GM18508 (cell line): ENCODE results near the gene AFF1.
"Not testable (repeated sequence)": the region's sequence is repeated elsewhere in the genome, so short reads cannot be mapped to it uniquely, and the experiment has no call there.

Experiments
- ATAC-seq: cut with Tn5 transposase; IDR thresholded peaks from one replicate; pipeline ENCODE4 v1.9.1; 2021; ENCODE audit warnings: moderate number of reproducible peaks; ENCODE audit not compliant: insufficient read depth, unreplicated experiment

AFF1 gene

GRCh38 chr4:87050596-87050995, 115.8 kb downstream of the AFF1 start:
- ATAC-seq: no peak

GRCh38 chr4:87051121-87051713, 116.4 kb downstream of the AFF1 start:
- no peak for ATAC-seq

- no peak for ATAC-seq
These were observed 117.8 kb downstream of the AFF1 start for GRCh38 chr4:87052615-87053014.

GRCh38 chr4:87053176-87053658, 118.4 kb downstream of the AFF1 start:
- no peak for ATAC-seq

- ATAC-seq: no peak
These were observed 119.3 kb downstream of the AFF1 start for GRCh38 chr4:87053802-87054767.

GRCh38 chr4:87054900-87055299, 120.1 kb downstream of the AFF1 start:
- no peak for ATAC-seq

- ATAC-seq: no peak
These were observed 120.5 kb downstream of the AFF1 start for GRCh38 chr4:87055311-87055710.

- ATAC-seq: no peak
These were observed 122.1 kb downstream of the AFF1 start for GRCh38 chr4:87056881-87057280.

- ATAC-seq: no peak
These were observed 123.1 kb downstream of the AFF1 start for GRCh38 chr4:87057835-87058355.

- no peak for ATAC-seq
These were observed 123.7 kb downstream of the AFF1 start for GRCh38 chr4:87058356-87059073.

GRCh38 chr4:87060957-87061356, 126.1 kb downstream of the AFF1 start:
- ATAC-seq: no peak

- no peak for ATAC-seq
These were observed 130.2 kb downstream of the AFF1 start for GRCh38 chr4:87065021-87065420.

GRCh38 chr4:87066403-87067123, 131.8 kb downstream of the AFF1 start:
- ATAC-seq: no peak

- ATAC-seq: no peak
These were observed 132.5 kb downstream of the AFF1 start for GRCh38 chr4:87067124-87067885.

GRCh38 chr4:87068583-87069021, 133.8 kb downstream of the AFF1 start:
- ATAC-seq: no peak

GRCh38 chr4:87069037-87069742, 134.4 kb downstream of the AFF1 start:
- no peak for ATAC-seq

- ATAC-seq: no peak
These were observed 136.6 kb downstream of the AFF1 start for GRCh38 chr4:87071401-87071800.

- ATAC-seq: not testable (repeated sequence)
These were observed 137.7 kb downstream of the AFF1 start for GRCh38 chr4:87072545-87072944.
